ENCODE measurements around the gene ABO. TPM values are rescaled to one million over a fixed set of nuclear protein-coding genes. Genes with fewer than 3 reads are reported as not detected.

The ABO gene
- total RNA-seq, 1 experiment from 2014 or later, result 0.37 TPM

GRCh38 chr9:133306242-133307204 is 31.5 kb upstream of the ABO start:
- Histone ChIP-seq H3K4ac (ENCODE audit: low read depth, low read length) (no peak overlapping the region), H2BK12ac (ENCODE audit: insufficient read length, low read depth, low read length) (no peak overlapping the region), H3K79me1 (ENCODE audit: insufficient read depth, low read depth, low read length, poor library complexity, severe bottlenecking) (no peaks in the 10 kb centered on the region), H2BK5ac (ENCODE audit: insufficient read length, low read length) (no peak overlapping the region), H3K27ac (ENCODE audit: insufficient read length, low read depth, low read length) (no peak overlapping the region), H2BK15ac (ENCODE audit: low read depth, low read length) (no peak overlapping the region), H4K5ac (ENCODE audit: insufficient read length, low read depth, low read length) (no peak overlapping the region), H4K91ac (ENCODE audit: insufficient read length, low read depth, low read length) (no peak overlapping the region), H3K18ac (ENCODE audit: insufficient read length, low read depth, low read length) (no peak overlapping the region), H4K20me1 (ENCODE audit: control insufficient read depth, insufficient read depth, insufficient read length) (no peaks in the 10 kb centered on the region), H3K56ac (ENCODE audit: insufficient read length, low read depth, low read length) (no peak overlapping the region), H2BK20ac (ENCODE audit: low read depth, low read length, poor library complexity, severe bottlenecking) (no peak overlapping the region), H2BK120ac (ENCODE audit: low read depth, low read length, poor library complexity, severe bottlenecking) (no peak overlapping the region), H2AK5ac (ENCODE audit: insufficient read length, low read length) (no peak overlapping the region), H3K9ac (ENCODE audit: extremely low read depth, insufficient read length, low read length) (no peak overlapping the region), H3K23me2 (ENCODE audit: insufficient read length, low read depth, low read length, poor library complexity, severe bottlenecking) (no peaks in the 10 kb centered on the region), H3K9me3 (ENCODE audit: control insufficient read depth, low read depth, low read length) (no peaks in the 10 kb centered on the region), H4K8ac (replicated peaks; ENCODE audit: insufficient read length, low read depth, low read length) (no peak overlapping the region), H3T11ph (ENCODE audit: low read length) (no peak overlapping the region), H2AFZ (ENCODE audit: low read length) (no peak overlapping the region), H3K79me2 (ENCODE audit: insufficient read depth, low read length) (no peaks in the 10 kb centered on the region), H3K27me3 (ENCODE audit: insufficient read depth, low read length) (no peaks in the 10 kb centered on the region), H3K14ac (ENCODE audit: insufficient read depth, low read length) (no peak overlapping the region; the same call in 1 of the 2 replicates), H3K23ac (ENCODE audit: insufficient read length, low read depth, low read length) (no peak overlapping the region), H3K4me2 (ENCODE audit: insufficient read depth, insufficient read length, low read length) (no peak overlapping the region), H3K4me1 (ENCODE audit: insufficient read depth, low read length) (no peaks in the 10 kb centered on the region)
- Mint-ChIP-seq H3K4me3 (no peak overlapping the region), H3K27me3 (ENCODE audit: low read depth) (peaks cover 48% of the 10 kb centered on the region), H3K4me1 (no peaks in the 10 kb centered on the region), H3K9me3 (peaks cover 10 to 12% of the 10 kb centered on the region in 2 experiments), H3K36me3 (ENCODE audit: insufficient read depth in 1 of 3, low read depth in 3 of 3) (peaks cover 9 to 10% (median 9%) of the 10 kb centered on the region in 3 experiments; a peak in 6 of 7 replicates), H3K27ac (no peak overlapping the region)
- DNase-seq, result no peak
- no peak for TF ChIP-seq CTCF (conservative IDR thresholded peaks at IDR 0.05)
- WGBS (ENCODE audit: extremely low coverage, insufficient read length, low lambda C conversion rate), result no CpG with 5 or more reads among the region's 31 CpGs

Data from H9 (cell line).